Measurements from ENCODE around the gene RTL1.

GRCh38 chr14:100854435-100854834 is 49.1 kb downstream of the RTL1 start:
- no peak for TF ChIP-seq CTCF (IDR thresholded peaks at IDR 0.05; ENCODE audit: insufficient read depth, low read length)
- TF ChIP-seq POLR2AphosphoS5 (IDR thresholded peaks at IDR 0.05; ENCODE audit: low read depth): no peak

Measured in HL-60 (cell line).